ENCODE results near the gene MUC16. TPM values are rescaled to one million over a fixed set of nuclear protein-coding genes. Genes with fewer than 3 reads are reported as not detected.

The MUC16 gene
- total RNA-seq, 4 donors from 2014 or later, result not detected

- Histone ChIP-seq H3K4me3 (no peak overlapping the region), H3K36me3 (no peaks in the 10 kb centered on the region), H3K9me3 (no peaks in the 10 kb centered on the region), H3K4me1 (no peaks in the 10 kb centered on the region), H3K27me3 (no peaks in the 10 kb centered on the region), H3K27ac (no peak overlapping the region)
- no peak for DNase-seq
- TF ChIP-seq POLR2A (IDR thresholded peaks at IDR 0.05), result no peak
- TF ChIP-seq CTCF (IDR thresholded peaks at IDR 0.05), result no peak
Observed at GRCh38 chr19:8988204-8988603, 22.0 kb downstream of the MUC16 start.

- TF ChIP-seq POLR2A (IDR thresholded peaks at IDR 0.05), result no peak
- TF ChIP-seq CTCF (IDR thresholded peaks at IDR 0.05), result no peak
- Histone ChIP-seq H3K27me3 (no peaks in the 10 kb centered on the region), H3K4me3 (no peak overlapping the region), H3K4me1 (no peaks in the 10 kb centered on the region), H3K27ac (no peak overlapping the region), H3K36me3 (no peaks in the 10 kb centered on the region), H3K9me3 (no peaks in the 10 kb centered on the region)
- DNase-seq, result no peak
Observed at GRCh38 chr19:8986296-8986695, 23.9 kb downstream of the MUC16 start.

- no peak for DNase-seq
- H3K4me1 ChIP-seq, result no peaks in the 10 kb centered on the region
- H3K27ac ChIP-seq, result no peak overlapping the region
- no peaks in the 10 kb centered on the region for H3K9me3 ChIP-seq
- H3K36me3 ChIP-seq, result no peaks in the 10 kb centered on the region
- H3K27me3 ChIP-seq, result no peaks in the 10 kb centered on the region
- H3K4me3 ChIP-seq, result no peak overlapping the region
- no peak for TF ChIP-seq POLR2A (IDR thresholded peaks at IDR 0.05)
- no peak for TF ChIP-seq CTCF (IDR thresholded peaks at IDR 0.05)
Observed at GRCh38 chr19:8973501-8974091, 36.6 kb downstream of the MUC16 start.

GRCh38 chr19:8965887-8966286 is 44.3 kb downstream of the MUC16 start:
- no peaks in the 10 kb centered on the region for H3K27me3 ChIP-seq
- TF ChIP-seq CTCF (IDR thresholded peaks at IDR 0.05), result no peak
- no peak for TF ChIP-seq POLR2A (IDR thresholded peaks at IDR 0.05)
- no peaks in the 10 kb centered on the region for H3K9me3 ChIP-seq
- no peak for DNase-seq
- H3K4me1 ChIP-seq, result no peaks in the 10 kb centered on the region
- H3K27ac ChIP-seq, result no peak overlapping the region
- H3K4me3 ChIP-seq, result no peak overlapping the region
- H3K36me3 ChIP-seq, result no peaks in the 10 kb centered on the region

Other genes with a start within 250 kb of the MUC16 start
- 10 to 100 TPM; 18.0 to 38.5 (median 30.2) TPM for gene ZNF558, start 178.1 kb downstream of the MUC16 start, total RNA-seq
- gene MBD3L1, start 178.0 kb downstream of the MUC16 start, total RNA-seq, result not detected
- not detected for gene OR1M1, start 76.7 kb upstream of the MUC16 start, total RNA-seq
- not detected for gene OR7G2, start 97.1 kb upstream of the MUC16 start, total RNA-seq
- gene OR7G1, start 105.4 kb upstream of the MUC16 start, total RNA-seq, result not detected
- not detected for gene OR7G3, start 116.5 kb upstream of the MUC16 start, total RNA-seq
- 10 to 100 TPM; 19.8 to 37.1 (median 30.5) TPM for gene ZNF317, start 130.0 kb upstream of the MUC16 start, total RNA-seq
- not detected for gene OR7D2, start 168.6 kb upstream of the MUC16 start, total RNA-seq
- not detected for gene OR7D4, start 209.2 kb upstream of the MUC16 start, total RNA-seq
- not detected for gene OR7E24, start 240.5 kb upstream of the MUC16 start, total RNA-seq